MM.1S (cell line): ENCODE measurements around the gene TRMU.

ENCODE experiments used
- EZH2phosphoT487 ChIP-seq: fragments of 300-600 bp; sonication (generic); IDR thresholded peaks from 2 replicates; pipeline ENCODE4 v1.6.1; 2018; ENCODE audit warnings: antibody characterized with exemption, low read length
- TF ChIP-seq, protein P1 (sequence below): fragments of 300-600 bp; sonication (generic); IDR thresholded peaks from 2 replicates; pipeline ENCODE4 v1.5.1; 2016; ENCODE audit warnings: antibody characterized with exemption, low read length, mixed read lengths

- TF ChIP-seq, protein P1, sequence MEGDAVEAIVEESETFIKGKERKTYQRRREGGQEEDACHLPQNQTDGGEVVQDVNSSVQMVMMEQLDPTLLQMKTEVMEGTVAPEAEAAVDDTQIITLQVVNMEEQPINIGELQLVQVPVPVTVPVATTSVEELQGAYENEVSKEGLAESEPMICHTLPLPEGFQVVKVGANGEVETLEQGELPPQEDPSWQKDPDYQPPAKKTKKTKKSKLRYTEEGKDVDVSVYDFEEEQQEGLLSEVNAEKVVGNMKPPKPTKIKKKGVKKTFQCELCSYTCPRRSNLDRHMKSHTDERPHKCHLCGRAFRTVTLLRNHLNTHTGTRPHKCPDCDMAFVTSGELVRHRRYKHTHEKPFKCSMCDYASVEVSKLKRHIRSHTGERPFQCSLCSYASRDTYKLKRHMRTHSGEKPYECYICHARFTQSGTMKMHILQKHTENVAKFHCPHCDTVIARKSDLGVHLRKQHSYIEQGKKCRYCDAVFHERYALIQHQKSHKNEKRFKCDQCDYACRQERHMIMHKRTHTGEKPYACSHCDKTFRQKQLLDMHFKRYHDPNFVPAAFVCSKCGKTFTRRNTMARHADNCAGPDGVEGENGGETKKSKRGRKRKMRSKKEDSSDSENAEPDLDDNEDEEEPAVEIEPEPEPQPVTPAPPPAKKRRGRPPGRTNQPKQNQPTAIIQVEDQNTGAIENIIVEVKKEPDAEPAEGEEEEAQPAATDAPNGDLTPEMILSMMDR: no peak
- TF ChIP-seq EZH2phosphoT487: no peak
These were observed 27.1 kb upstream of the TRMU start for GRCh38 chr22:46308283-46308988.
